Measurements from ENCODE around the gene FGD5.

The FGD5 gene, protein sequence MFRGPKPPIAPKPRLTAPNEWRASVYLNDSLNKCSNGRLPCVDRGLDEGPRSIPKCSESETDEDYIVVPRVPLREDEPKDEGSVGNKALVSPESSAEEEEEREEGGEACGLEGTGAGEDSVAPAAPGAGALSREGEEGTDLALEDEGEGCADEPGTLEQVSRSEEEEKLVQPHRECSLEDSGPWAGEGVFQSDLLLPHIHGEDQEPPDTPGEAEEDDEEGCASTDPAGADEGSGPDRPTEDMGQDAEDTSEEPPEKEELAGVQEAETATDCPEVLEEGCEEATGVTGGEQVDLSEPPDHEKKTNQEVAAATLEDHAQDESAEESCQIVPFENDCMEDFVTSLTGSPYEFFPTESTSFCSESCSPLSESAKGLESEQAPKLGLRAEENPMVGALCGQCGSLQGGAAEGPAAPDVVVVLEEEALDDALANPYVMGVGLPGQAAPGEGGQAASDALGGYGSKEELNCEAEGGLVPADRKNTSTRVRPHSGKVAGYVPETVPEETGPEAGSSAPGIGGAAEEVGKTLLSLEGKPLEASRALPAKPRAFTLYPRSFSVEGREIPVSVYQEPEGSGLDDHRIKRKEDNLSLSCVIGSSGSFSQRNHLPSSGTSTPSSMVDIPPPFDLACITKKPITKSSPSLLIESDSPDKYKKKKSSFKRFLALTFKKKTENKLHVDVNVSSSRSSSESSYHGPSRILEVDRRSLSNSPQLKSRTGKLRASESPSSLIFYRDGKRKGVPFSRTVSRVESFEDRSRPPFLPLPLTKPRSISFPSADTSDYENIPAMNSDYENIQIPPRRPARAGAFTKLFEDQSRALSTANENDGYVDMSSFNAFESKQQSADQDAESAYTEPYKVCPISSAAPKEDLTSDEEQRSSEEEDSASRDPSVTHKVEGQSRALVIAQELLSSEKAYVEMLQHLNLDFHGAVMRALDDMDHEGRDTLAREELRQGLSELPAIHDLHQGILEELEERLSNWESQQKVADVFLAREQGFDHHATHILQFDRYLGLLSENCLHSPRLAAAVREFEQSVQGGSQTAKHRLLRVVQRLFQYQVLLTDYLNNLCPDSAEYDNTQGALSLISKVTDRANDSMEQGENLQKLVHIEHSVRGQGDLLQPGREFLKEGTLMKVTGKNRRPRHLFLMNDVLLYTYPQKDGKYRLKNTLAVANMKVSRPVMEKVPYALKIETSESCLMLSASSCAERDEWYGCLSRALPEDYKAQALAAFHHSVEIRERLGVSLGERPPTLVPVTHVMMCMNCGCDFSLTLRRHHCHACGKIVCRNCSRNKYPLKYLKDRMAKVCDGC (N-terminal part only)

DNA sequence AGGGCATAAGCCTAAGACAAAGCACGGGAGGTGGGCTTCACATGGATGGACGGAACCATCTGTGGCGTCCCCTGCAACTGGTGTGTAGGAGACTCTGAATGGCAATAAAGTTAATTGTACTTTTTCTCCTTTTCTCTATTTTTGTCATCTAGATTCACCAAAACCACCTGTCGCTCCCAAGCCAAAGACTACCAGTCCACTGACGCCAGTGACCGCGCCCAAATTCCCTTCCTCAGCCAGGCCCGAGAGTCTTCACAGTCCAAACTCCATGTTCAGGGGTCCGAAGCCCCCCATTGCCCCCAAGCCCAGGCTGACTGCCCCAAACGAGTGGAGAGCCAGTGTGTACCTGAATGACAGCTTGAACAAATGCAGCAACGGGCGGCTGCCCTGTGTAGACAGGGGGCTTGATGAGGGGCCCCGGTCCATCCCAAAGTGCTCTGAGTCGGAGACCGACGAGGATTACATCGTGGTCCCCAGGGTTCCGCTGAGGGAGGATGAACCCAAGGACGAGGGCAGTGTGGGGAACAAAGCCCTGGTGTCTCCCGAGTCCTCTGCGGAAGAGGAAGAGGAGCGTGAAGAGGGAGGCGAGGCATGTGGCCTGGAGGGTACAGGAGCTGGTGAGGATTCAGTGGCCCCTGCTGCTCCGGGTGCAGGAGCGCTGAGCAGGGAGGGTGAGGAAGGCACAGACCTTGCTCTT, at the start of gene FGD5:
FGD5 (plus strand) TSS at position 159 of the 697 bp plus-strand sequence; CDS start at position 269, 110 bp downstream.
- DNase-seq (ENCODE audit: low read depth in 2 of 2) = no peak

DNA sequence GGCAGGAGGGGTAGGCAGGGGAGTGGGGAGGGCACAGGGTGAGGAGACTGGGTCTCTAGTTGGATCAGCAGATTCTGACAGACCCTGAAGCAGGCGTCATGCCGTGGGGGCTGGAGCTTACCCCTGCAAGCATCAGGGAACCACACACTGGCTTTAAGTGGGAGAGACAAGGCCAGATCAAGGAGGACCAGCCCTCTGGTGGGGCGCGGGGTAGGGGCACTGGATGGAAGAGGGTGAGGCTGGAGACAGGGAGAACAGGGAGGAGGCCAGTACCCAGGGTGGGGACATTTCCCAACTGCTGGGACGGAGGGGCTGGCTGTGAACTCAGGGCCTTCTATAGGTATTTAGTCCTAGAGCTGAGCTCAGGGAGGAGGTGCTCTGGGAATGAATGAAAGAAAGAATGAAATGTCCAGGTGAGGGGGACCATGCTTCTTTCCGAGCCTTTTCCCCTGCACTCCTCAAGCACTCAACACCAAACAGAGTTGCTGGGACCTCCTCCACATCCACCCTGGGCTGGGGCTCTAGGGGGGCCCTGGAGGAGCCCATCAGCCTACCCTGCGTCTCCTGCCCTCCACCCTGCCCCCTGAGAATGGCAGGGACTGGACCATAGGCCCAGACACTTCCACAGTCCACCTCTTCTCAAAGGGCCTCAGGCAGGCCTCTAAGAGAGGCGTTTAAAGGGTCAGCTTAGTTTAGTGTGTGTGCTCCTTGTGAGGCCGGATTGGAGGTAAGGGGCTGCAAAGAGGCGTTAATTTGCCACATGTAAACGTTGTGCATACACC, 49.0 kb upstream of the FGD5 start:
- DNase-seq (ENCODE audit: low read depth in 2 of 2) = no peak

DNA sequence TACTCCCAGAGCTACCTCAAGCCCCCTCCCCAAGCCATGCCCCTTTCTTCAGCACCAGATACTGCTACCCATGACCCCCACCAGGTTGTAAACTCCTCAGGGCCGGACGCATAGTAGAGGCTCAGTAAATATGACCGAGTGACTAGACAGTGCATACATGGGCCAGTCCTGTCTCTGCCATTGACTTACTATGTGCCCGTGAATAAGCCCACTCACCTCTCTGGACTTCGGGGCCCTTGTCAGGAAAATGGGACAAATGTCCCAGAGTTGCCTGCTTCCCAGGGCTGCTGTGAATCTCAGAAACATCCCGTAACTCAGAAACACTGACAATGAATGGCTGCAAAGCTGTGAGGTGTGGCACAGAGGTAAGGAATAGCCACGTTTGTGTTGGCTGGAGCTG, 48.2 kb upstream of the FGD5 start:
- no peak for DNase-seq (ENCODE audit: low read depth in 2 of 2)

DNA sequence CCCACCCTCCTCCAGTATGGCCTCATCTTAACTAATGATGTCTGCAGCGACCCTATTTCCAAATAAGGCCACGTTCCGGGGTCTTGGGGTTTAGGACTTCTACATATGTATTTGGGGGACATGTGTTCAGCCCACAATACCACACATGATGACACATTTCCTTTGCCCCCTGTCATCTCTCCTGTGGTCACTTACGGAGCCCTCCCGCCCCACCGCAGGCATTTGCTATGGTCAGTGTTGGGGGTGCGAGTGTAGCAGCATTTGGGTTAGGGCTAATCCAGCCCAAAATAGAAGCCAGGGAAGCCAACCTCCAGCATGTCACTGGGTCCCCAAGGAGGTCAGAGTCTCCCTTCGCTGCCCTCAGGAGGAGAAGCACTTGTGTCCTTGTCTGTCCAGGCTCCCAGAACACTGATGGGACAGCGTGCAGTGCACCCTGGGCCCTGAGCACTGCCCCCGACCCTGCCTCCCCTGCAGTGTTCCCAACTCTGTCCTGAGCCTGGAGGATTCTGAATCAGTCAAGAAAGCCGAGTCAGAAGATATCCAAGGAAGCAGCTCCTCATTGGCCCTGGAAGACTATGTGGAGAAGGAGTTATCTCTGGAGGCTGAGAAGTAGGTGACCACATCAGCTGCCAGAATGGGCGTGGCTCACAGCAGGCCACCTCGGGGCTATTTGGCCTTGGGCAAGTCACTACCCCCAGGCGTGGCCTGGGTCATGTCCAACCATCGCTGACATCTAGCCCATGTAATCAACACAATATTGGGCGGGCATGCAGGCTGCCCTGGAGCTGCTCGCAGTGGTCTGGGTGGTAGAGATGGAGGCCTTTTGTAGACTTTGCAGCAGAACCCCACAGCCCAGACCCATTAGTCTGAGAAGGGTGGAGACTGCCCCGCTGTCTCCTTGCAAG, 46.9 kb upstream of the FGD5 start:
- DNase-seq (ENCODE audit: low read depth in 2 of 2) = no peak

DNA sequence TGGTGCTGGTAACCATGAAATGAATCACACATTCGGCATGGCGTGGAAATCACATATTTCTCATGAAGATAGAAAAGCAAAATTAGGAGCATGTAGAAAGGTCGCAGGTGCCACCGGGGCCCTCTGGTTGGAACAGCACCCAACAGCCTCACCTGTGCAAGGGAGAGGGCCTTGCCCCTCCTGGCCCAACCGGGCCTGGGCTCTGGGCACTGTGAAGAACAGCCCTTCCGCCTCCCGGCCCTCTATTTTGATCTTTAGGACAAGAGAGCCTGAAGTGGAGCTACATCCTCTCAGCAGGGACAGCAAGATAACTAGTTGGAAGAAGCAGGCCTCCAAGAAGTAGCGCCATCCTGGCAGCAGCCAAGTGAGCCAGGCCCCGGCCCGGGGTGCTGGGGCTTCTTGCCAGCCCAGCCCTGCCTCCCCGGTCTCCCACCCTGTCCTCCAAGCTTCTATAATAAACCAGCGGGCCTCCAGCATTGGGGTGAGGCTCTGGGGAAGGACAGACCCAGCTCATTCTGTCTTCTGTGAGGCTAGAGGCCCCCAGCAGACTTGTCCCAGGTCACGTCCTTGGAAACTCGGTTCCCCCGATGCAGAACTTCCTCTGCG, 46.1 kb upstream of the FGD5 start:
- no peak for DNase-seq (ENCODE audit: low read depth in 2 of 2)

DNA sequence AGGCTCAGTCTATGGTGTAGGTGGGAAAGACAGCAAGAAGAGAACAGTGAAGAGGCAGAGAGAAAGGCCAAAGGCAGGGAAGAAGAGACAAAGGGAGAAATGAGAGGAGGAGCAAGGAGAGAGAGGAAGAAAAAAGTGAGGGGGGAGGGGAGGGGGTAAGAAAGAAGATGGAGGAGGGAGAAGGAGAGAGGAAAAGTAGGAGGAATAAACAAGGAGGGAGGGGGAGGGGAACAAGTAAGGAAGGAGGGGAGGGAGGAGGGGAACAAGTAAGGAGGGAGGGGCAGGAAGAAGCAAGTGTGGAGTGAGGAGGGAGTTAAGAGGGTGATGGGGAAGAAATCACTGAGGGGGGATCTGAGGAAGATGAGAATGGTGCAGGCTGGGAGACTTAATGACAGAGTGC, 45.5 kb upstream of the FGD5 start:
- DNase-seq (ENCODE audit: low read depth in 2 of 2) = no peak

DNA sequence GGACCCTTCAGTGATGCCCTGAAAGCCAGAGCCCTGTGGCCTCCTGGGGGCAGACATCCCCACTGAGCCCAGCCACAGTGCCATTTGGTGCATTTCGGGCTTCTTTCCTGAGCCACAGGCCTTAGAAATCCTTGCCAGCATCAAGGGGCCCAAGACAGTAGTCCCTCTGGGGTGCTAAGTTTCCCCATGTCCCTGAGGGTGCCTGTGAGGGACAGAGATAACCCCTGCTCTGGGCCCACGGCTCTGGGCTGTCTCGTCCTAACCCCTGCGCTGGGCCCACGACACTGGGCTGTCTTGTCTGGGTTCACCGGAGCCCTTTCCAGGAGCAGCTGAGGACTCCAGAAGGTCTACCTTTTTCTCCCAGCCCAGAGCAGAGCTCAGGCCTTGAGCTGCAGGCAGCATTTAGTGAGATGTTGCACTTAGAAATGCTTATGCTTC, 45.1 kb upstream of the FGD5 start:
- DNase-seq (ENCODE audit: low read depth in 2 of 2) = no peak

DNA sequence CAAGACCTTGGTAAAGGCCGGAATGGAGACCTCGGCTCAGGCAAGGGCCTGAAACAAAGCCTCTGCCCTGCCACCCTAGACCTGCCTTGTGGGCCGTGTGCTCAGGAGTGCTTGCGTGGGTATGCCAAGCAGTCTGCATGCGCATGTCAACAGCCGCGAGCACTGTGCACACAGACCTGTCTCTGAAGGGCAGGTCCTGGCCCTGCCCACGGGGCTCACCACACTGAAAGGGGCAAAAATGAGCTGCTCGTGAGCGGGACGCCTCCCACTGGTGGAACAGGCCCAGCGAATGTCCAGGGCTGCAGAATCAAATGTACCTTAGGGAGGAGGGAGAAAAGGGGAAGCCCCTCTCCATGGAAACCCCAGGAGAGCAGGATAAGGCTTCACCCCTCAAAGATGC, 44.3 kb upstream of the FGD5 start:
- no peak for DNase-seq (ENCODE audit: low read depth in 2 of 2)

DNA sequence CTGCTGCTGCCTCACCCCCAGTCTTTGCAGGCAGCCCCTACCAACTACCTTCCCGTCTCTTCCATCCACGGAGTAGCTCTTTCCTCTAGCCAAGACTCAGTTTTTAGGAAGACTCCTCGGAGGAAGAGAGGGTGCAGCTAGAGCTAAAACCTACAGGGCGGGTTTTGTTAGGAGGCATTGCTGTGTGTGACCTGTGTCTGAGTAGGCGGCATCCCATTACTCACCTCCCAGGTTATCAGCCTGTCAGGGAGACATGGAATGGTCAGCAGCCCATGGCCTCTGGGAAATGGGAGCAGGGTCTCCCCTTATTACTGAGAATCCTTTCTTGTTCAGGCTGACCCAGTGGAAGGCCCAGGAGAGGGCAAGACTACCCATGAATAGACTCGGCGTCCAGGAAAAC, 43.8 kb upstream of the FGD5 start:
- DNase-seq (ENCODE audit: low read depth in 2 of 2) = no peak

DNA sequence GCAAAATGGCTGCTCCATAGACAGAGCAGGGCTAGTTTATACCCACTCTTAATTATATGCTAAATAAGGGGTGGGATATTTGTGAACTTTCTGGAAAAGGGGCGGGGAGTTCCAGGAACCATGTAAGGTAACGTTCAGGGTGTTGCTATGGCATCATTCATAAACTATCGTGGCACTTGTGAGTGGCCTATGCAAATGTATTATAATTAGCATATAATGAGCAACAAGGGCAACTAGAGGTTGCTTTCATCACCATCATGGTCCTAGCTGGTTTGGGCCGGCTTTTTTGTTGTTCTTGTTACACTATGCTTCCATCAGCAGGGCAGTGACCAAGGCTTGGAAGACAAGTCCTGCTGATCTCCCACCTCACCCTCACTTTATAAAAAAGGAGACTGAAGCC, 43.2 kb upstream of the FGD5 start:
- DNase-seq (ENCODE audit: low read depth in 2 of 2) = no peak

DNA sequence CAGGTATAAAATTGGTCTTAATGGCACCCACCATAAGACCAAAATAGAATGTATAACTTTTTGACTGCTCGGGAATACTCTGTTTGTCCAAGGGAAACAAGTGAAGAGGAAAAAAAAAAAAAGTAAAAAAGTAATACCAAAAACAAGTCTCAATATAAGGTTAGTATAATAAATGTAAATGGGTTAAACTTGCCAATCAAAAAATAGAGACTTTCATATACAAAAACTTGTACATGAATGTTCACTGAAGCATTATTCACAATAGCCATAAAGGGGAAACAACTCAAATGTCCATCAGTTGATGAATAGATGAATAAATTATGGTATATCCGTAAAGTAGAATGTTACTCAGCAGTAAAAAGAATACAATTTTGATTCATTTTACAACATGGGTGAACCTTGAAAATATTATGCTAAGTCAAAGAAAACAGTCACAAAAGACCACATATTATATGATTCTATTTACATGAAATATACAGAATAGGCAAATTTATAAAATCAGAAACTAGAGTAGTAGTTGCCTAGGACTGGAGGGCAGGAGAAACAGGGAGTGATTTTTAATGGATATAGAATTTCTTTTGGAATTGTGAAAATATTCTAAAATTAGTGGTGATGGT, 39.6 kb upstream of the FGD5 start:
- DNase-seq (ENCODE audit: low read depth in 2 of 2) = no peak

DNA sequence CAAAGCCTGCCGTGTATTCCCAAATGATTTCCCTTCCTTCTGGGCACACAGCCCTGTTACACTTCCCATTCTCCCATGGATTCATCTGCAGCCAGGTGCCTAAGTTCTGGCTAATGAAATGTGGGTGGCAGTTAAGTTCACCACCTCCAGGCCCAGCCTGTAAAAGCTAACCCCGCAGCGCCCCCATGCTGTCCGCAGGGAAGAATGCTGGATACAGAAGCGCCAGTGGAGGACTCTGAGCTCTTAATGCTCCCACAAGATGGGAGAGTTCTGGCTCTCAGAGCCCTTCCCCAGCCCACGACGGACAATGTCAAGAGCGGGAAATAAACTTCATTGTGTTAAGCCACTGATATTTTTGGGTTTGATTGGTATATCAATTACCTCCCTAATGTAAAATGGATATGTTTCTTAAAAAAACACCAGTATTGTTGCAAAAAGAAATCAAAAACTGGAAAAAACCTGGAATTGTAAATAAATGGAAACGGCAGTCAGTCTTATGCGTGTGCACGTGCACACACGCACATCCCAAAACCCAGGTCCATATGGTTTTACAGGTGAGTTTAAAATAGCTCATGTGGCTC, 37.7 kb upstream of the FGD5 start:
- DNase-seq (ENCODE audit: low read depth in 2 of 2) = no peak

DNA sequence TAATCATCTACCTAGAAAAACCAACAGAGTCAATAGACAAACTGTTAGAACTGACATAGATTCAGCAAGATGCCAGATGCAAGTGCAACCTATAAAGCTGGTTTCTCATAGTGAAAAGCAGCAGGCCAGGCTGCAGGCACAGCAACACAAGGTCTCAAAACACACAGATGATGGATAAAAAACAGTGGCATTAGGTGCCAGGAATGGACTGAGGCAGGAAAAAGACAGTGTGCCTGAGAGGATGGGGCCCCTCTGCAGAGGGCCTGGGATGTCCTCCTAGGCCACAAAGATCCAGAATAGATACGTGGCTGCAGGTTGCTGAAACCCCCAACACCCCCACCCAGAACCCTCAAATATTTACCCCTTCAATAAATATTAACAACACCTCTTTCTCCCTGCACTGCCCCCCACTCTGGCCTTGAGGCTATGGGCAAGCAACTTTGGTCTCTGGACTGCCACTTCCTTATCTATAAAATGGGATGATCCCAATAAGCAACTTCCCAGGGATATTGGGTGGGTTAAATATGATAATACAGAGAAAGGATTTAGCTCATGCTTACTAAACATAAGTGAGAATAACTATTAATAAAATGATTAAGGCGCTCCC, 35.2 kb upstream of the FGD5 start:
- DNase-seq (ENCODE audit: low read depth in 2 of 2) = no peak

DNA sequence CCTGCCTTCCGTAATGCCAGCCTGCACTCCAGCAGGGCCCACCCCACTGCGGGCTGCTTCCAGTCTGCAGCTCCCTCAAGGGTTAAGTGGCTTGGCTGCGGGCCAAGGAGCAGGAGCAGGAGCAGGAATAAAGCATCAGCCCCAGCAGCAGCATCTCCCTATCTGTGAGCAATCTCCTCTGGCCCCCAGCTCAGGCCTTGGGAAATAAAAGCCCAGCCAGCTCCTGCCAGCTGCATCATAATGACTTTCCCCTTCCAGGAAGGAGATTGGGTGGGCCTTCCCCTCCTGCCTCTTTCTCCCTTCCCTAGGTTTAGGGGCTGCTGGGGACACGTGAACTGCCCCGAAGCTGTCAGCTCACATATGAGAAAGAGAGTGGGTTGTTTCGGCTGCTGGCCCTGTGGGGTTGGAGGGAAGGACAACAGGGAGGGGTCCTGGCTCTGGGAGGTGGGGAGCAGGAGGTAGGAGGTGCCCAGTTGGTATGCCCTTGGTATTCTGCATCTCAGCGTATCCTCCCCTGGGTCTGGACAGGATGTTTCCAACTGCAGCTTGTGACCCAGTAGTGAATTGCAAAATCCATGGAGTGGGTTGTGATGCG, 34.6 kb upstream of the FGD5 start:
- DNase-seq (ENCODE audit: low read depth in 2 of 2) = no peak

DNA sequence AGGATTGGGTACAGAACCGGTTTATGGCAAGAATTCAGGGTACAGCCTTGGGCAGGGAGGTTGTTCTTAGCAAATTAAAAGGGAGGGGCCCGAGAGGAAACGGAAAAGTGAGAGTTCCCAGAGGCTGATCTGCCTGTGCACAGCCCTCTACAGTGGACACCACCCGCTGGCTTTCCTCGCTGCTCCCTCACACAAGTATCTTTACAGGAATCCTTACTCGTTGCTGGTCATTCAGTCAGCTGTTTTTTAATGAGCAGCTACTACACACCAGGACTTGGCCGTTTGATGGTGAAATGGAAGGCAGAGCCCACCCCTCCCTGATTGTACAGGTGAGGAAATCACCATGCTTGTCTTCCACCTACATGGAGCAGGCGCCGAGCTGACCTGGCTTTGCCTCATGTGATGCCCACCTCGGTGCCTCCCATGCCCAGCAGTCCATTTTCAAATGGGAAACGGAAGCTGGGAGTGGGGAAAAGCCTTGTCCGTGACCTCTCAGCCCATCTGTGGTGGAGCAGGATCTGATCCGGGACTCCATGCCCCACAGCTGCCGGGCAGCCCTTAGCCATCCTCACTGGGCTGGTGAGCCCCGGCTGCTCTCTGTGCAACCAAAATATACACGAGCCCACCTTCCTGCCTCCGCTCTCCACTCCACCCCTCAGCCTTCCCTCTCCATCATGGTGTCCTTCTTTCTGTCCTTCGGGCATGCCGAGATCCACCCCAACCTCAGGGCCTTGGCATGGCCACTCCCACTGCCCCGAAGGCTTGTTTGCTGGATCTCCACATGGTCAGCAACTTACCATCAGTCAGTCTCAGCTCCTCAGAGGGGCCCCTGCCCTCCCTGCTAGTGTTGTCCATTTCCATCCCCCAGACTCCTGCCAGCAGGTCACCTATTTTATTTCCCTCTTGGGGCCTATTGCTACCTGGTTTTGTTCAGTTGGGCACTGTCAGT, 33.3 kb upstream of the FGD5 start:
- DNase-seq (ENCODE audit: low read depth in 2 of 2) = no peak

DNA sequence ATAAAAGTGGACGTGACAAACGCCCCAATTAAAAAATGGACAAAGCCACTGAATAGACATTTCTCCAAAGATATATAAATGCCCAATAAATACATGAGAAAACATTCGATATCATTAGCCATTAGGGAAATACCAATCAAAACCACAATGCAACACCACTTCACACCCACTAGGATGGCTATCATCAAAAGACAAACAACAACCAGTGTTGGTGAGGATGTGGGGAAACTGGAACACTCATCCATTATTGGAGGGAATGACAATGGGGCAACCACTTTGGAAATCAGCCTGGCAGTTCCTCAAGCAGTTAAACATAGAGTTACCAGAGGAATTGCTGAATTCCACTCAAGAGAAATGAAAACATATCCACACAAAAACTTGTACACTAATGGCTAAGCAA, 32.4 kb upstream of the FGD5 start:
- no peak for DNase-seq (ENCODE audit: low read depth in 2 of 2)

Measured in fibroblast of skin of left biceps (primary cell).